ENCODE measurements around the gene KIAA1143.

DNA sequence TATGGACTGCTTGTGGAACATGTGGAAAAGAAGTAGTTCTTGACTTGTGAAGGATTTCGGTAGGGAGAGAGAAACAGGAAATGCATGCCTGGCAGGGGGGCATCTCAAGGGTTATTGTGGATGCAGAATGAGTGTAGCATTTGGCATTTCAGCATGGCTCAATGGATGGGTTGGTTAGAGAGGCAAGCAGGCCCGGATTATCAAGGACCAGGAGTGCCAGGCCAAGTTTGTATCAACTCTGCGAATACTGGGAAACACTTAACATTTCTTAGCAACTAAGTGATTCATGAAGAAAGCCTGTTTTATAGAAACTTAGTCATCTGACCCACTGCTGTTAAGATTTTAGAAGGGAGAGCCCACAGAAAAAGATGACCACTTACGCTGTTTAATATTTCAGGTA, 33.8 kb upstream of the KIAA1143 start:
- TF ChIP-seq POLR2A (IDR thresholded peaks at IDR 0.05): no peak
- TF ChIP-seq, protein P1, sequence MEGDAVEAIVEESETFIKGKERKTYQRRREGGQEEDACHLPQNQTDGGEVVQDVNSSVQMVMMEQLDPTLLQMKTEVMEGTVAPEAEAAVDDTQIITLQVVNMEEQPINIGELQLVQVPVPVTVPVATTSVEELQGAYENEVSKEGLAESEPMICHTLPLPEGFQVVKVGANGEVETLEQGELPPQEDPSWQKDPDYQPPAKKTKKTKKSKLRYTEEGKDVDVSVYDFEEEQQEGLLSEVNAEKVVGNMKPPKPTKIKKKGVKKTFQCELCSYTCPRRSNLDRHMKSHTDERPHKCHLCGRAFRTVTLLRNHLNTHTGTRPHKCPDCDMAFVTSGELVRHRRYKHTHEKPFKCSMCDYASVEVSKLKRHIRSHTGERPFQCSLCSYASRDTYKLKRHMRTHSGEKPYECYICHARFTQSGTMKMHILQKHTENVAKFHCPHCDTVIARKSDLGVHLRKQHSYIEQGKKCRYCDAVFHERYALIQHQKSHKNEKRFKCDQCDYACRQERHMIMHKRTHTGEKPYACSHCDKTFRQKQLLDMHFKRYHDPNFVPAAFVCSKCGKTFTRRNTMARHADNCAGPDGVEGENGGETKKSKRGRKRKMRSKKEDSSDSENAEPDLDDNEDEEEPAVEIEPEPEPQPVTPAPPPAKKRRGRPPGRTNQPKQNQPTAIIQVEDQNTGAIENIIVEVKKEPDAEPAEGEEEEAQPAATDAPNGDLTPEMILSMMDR (IDR thresholded peaks at IDR 0.05 in 4 of 5, conservative IDR thresholded peaks at IDR 0.05 in 1 of 5): no peak

Data from gastrocnemius medialis (tissue), 4 donors.